Measurements from ENCODE around the gene ACSS1.

The ACSS1 gene

DNA sequence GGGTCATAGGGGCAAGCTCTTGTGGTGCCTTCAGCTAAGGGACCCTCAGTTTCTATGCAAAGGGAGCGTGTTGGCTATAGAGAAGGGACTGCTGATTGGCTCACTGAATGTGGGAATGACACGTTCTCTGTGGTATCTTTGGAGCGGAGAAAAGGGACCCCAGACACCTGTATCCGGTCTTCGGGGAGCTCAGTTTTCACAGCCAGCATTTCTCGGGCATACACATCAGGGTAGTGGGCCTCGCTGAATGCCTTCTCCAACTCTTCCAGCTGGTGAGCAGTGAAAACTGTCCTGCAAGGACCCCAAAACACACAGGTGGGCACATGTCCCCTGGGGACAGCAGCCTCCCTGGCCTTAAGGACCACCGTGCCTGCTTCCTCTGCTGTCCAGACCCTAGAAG lies 20.7 kb upstream of the ACSS1 start:
- DNase-seq (ENCODE audit: low read depth, low spot score) = no peak

DNA sequence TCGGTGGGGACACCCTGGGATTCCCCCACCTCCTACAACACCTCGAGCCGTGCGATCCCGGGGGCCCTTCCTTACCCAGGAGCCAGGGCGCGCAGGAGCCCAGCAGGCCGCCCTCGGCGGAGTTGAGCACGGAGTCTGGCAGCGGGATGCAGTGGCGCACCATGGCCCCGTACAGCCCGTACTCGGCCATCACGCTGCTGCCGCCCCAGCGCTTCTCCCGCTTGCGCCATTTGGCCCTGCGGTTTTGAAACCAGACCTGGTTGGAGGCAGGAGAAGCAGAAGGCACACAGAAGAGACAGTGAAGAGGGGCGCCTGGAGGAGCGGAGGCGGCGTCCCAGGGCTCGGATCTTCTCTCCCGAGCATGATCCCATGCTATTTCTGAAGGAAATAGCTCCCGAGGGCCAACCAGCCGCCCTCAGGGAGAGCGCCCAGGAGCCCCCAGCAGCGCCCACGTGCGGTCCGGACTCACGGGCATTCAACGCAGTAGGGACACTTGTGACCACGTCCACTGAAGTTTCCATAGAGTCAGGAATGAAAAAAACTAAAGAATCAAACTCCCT lies 19.8 kb upstream of the ACSS1 start:
- no peak for DNase-seq (ENCODE audit: low read depth, low spot score)

DNA sequence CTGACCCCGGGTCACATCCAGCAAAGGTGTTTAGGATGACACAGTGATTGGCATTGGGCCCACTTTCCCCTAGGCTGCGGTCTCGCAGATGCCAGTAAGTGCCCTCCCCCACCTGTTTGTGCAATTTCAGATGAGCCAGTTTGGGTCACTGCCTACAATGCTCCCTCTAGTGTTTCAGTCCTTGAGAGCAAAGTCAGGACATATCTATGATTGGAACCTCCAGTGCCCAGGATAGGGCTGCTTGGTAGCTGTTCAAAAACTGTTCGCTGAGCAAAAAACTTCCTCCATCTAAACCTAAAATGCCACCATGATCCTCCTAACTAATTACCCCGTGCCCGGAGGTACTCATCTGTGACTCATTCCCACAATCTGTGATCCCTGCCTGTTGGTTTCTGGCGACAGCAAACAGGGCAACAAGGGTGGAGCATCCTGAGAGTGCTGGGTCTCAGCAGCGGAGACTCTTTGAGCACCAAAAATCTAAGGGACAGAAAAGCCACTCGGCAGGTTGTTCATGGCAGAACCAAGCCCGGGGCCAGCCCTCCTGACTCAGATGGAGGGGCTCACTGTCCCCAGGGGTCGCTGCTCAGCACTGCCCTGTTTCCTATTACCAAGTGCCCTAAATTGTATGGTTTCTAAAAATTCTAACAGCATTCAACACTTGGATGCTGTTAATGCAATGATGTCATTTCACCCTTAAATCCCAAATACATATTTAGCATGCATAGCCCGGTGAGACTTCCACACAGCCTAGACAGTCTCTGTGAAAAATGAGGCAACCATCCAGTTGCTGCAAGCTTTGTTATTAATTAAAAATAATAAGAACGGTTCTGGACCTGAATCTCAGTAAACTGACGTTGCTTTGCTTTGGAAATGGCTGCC lies 19.0 kb upstream of the ACSS1 start:
- no peak for DNase-seq (ENCODE audit: low read depth, low spot score)

DNA sequence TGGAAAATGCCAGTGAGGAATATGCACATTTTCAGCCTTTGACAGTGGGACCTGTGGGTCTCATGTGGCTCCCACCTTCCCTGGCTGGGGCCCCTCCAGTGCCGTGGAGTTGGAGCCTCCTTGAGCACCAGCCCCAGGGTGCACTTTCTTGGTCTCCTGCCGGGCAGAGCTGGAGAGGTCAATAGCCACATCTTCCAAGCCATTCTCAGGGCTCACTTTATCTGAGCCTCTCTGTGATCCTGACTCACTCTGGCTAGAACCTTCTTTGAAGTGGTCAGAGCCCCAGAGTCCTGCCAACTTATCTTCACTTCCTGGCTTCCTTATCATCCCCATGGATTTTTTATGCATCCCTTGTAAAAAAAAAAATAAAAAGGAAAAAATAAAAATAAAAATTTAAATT lies 18.3 kb upstream of the ACSS1 start:
- DNase-seq (ENCODE audit: low read depth, low spot score) = no peak

DNA sequence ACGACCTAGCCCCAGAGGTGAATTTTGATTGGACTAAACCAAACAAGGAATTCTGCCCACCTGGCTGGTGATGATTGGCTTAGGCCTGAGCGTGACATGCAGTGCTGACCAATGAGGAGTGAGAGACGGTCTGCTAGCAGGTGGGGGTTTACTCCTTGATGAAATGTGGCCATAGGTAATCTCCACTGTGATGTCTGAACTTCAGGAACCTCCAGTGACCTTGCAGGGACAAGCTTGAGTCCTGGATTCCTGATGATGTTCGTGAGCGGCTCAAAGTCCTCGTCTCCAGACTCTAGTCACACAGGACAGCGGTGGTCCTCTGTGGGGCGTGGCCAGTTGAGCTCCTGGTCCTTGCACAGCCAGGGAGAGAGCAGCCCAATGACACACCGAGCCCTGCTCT lies 15.6 kb upstream of the ACSS1 start:
- DNase-seq (ENCODE audit: low read depth, low spot score) = no peak

DNA sequence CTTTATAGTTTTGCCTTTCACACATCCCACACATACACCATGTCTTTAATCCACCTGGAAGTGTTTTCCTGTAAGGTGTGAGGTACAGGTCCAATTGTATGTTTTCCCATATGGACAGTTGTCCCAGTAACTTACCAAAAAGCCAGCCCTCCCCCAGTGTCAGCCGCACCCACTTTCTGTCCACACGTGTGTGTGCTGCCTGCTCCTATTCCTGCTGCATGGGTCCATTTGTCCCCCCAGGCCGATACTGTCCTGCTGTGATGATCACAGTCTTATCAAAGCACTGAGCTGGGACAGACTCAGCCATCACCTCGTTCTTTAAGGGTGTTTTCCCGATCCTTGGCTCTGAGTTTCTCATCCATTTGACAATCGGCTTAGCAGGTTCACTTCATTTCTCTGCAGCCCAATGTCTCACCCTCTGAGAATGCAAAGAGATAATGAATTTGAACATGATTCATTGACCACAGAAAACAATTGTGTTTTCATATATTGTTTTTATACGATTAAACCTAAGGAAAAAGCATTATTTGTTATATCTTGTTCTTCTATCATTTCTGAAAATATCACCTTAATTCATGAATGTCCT lies 14.4 kb upstream of the ACSS1 start:
- DNase-seq (ENCODE audit: low read depth, low spot score) = no peak

DNA sequence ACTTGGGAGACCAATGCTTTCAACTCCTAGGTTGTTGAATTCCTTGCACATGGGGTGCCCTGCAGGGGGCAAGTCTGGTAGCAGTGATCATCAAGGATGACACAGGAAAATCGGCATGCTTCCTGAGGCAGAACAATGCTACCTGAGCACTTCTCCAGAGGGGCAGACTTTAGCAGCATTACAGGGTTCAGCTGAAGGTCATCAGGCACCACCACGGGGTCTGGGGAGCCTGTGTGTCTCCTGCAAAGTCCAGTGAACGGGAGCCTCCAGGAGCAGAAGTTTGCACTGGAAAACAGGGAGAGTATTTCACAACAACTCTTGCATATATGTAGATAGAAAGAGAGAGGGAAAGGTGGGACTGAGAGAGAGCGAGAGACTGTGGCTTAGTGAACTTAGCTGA lies 13.8 kb upstream of the ACSS1 start:
- DNase-seq (ENCODE audit: low read depth, low spot score) = no peak

DNA sequence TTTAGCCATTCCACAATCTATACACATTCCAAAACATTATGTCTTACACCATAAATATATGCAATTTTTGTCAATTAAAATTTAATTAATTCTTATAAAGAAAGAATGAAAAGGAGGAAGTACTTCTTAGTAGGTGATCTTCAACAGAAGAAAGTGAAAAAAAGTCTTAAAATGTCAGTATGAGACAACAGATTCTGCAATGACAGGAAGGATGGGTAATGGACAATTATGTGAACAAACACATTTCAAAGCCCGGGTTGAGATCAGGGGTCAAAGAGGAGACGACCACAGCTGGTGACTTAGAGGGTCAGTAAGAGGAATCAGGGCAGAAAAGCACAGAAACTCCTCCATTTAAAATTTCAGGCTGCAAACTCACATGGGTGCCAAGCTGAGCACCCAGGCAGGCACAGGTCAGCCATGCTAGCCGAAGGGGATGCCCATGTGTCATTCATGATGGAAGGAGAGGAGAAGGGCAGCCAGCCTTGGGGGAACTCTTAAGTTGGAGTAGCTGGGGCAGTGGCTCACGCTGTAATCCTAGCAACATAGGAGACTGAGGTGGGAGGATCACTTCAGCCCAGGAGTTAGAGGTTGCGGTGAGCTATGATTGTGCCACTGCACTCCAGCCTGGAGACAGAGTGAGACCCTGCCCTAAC lies 13.0 kb upstream of the ACSS1 start:
- DNase-seq (ENCODE audit: low read depth, low spot score) = no peak

DNA sequence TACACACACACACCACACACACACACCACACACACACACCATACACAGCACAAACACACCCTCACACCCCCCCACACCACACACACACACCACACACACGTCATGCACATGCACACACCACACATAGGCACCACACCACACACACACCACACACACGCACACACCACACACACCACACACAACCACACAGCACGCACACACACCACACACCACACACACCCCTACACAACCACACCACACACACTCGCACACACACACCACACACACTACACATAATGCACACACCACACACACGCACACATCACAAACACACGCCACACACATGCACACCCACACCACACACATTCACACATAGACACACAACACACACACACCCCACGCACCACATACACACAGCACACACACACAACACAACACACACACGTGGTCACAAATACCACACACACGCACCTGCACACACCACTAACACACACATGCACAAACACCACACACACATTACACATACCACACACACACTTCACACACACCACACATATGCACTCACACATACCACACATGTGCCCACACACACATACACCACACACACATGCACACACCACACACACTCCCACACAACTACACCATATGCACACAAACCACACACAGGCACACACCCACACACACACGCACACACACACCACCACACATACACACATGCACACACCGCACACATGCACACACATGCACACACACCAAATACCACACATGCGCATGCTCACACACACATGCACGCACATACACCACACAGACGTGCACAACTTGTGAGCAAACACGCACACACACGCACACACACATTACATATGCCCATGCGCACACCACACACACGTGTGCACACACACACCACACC lies 9.4 kb upstream of the ACSS1 start:
- DNase-seq (ENCODE audit: low read depth, low spot score) = no peak

DNA sequence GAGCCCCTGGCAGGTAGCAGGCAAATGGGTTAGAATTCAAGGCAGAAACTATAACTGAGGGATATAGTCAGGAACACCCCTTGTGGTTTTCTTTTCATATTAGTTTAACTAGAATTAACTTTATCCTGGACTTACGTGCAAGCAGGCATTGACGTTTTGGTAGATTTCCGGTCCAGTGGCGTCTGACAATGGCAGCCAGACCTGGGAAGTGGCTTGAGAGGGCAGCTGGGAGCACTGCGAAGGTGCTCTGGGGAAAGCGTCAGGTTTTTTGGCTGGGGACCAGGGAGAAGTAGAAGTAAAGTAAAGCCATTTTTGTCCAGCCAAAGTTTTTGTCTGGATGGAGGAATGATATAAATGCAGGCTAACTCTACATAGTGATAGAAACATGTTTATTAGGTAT lies 8.4 kb upstream of the ACSS1 start:
- DNase-seq (ENCODE audit: low read depth, low spot score) = no peak

DNA sequence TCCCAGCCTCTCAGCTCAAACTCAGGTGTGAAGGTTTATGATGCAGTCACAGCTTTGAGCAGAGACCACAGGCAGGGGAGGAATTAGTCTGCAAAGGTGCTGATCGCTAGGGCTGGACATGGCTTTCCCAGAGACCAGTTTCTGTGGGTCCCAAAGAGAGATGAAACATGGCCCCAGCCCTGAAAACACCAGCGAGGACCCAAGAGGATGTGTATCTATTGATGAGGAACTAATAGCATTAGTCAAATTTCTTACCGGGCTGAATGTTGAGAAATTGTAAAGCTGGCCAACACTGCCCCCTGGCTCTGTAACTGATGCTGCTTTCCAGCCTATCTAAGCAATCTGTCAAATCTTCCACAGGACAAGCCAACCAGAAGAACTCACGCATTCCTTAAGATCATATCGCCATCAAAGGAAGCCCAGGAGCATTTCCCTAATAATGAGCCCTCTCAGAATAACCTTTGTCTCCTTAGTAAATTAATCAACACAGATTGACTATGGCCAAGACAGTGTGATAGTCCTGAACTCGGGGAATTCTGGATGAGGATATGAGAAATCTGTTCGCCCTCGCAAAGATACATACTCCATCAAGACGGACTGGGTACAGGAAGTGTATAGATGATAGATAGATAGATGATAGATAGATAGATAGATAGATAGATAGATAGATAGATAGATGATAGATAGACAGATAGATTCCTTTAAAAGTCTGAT lies 7.8 kb upstream of the ACSS1 start:
- peak; percentile 34 for DNase-seq (ENCODE audit: low read depth, low spot score)

DNA sequence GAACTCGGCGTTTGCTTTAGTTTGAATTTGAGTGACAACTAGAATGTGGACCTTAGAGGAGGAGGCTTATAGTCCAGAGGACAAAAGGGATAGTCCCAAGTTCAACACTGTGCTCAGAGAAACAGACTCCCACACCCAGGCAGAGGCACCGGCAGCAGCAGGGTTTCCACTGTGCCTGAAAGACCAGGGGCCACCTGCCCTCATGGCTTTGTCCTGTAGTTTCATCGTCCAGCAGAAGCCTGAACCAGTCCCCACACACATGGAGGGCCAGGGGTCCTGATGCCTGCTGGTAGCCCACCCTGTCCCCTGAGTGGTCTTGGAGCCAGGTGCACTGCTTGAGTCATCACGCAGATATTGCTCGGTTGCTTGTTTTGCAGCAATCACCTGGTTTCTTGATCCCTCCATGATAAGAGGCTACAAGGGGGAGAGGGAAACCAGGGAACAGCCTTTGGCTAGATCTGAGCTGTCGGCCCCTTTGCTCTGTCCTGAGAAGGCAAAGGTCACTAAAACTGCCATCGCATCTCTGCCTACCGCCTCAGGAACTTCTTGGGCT lies 7.2 kb upstream of the ACSS1 start:
- no peak for DNase-seq (ENCODE audit: low read depth, low spot score)

DNA sequence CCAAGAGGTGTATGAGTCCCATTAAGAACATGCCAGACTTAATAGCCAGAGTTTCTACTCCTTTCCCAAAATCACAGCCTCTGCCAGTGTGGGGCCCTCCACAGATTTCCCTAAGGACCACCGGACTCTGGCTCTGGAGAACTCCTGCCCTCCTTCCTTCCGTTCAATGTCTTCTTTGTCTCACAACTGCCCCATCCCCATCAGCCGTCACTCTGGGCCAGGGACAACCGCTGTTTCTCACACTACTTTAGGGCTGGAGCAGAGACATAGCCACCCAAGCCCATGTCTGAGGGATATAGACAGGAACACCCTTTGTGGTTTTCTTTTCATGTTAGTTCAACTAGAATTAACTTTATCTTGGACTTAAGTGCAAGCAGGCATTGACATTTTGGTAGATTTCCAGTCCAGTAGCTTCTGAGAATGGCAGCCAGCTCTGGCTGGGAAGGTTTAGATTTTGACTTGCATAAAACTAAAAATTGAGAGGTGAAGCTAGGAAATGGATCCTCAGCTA lies 6.7 kb upstream of the ACSS1 start:
- no peak for DNase-seq (ENCODE audit: low read depth, low spot score)

DNA sequence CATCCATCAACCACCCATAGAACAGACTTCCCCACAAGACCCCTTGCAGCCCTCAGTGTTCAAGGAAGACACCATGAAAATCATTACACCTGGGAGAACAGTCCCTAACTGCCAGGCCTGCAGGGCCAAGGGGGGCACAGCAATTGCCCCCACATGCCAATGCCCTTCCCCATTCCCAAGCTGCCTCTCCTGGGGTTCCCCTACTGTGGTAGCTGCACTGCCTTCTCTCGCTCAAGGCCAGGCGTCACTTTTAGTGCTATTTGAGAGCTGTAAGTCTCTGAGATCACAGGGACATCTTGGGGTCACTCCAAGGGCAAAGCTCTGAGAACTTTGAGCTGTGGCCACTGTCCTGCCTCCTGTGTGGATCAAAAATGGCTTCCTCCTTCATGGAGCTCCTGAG lies 6.0 kb upstream of the ACSS1 start:
- DNase-seq (ENCODE audit: low read depth, low spot score) = no peak

DNA sequence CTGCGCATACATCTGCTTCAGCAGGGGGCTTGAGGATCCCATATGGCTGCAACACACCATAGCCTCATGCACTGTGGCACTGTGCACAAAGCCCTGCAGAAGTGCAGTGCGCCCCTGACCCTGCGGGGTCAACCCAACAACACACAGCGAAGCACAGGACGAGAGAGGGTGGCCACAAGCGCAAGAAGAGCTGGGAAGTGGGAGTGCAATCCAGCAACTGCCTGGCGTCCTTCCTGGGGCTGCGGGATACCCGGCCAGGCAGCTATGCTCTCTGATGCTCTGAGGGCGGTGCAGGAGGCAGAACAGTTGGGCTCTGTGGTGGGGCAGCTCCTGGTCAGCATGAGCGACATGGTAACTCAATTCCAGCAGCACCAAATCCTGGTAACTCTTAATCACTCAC lies 5.6 kb upstream of the ACSS1 start:
- DNase-seq (ENCODE audit: low read depth, low spot score) = no peak

DNA sequence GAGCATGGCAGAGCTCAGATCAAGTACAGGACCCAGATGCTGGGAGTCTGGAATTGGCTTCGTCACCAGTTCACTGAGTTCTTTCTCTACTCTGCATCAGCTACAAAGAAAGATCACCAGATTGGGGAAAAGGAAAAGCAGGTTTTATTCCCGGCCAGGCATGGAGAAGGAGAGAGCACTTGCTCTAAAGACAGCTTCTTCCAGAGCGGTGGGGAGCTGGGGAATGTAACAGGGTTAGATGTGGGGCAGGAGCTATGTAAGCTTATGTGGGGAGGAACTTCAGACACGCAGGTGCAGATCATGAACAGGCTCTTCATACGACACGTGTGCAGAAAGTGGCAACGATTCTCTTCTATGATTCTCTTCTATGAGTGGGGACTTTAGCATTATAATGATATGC lies 4.9 kb upstream of the ACSS1 start:
- no peak for DNase-seq (ENCODE audit: low read depth, low spot score)

DNA sequence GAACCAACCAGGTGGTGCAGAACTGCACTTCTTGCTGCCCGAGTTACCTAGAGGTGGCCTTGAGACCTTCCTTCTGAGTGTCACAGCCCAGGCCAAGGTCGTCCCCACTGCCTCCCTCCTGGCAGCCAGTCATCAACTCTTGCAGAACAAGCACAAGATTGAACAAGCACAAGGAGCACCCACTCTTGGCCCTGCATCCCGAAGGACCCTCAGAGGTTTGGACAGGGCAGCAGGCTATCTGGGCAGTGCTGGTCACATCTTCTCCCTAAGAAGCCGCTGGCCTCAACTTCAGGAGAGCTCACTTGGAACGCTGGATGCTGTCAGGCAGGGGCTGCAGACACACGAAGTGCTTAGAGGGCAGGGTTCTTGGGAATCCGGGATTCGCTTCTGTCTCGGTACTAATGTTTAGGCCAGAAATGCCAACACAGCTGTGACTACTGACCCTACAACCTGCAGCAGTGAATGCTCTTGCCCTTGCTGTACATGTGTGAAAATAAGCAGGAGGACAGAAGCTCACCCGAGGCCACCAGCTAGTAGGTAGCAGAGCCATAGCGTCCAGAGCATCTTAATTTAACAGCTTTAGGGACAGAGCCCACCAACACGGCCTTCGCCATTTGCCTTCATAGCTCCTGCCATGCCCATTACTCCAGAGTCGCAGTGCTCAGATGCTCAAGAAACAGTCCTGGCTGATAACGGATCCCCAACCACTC lies 4.0 kb upstream of the ACSS1 start:
- DNase-seq (ENCODE audit: low read depth, low spot score) = no peak

DNA sequence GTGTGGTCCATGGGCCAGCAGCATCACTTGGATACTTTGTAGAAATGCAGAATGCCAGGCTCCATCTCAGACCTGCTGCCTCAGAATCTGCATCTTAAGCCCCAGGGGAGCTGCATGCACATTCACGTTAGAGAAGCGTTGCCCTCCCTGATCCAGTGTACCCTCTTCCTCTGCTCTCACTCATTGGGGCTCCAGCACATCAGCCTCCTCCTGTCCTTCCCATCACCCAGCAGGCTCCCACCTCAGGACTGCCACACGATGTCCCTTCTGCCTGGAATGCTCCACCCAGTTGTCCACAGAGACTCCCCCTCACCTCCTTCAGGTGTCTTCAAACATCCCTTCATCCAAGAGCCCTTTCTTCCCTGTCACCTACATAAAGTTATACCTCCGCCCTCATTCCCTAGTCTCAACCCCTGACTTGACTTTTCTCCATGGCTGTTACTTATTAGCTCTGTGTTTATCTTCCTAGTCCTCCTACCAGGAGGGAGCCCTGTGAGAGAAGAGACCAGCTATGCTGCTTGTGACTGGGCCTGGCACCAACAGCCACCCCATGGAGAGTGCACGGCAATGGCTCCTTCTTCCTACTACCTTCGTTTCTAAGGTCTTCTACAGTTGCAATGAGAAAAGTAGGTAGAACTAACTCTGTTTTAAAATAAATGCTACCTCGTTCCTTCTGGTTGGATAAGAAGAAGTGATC lies 3.3 kb upstream of the ACSS1 start:
- no peak for DNase-seq (ENCODE audit: low read depth, low spot score)

DNA sequence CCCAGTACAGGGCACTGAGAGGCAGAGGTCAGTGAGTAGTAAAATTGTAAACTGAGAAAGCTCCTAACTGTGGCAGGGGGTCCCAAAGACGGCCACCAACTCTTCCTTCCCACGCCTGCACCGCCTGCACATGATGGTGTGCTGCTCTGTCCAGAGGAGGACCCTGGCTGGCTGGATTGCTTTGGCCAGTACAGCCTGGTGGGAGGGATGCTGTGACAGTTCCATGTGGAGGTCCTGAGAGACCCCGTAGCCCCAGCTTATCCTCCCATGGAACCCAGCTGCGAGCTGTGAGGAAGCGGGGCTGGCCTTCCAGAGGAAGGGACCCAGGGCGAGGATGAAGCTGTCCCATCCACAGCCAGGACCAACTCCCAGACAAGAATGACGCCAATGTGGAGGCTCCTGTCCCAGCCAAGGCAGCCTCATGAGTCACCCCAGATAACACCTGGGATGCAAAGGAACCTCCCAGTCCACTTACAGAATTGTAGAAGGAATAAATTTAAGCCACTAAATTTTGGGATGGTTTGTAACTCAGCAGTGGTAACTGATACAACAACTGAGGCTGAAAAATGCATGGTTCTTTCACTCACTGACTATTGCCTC lies 2.0 kb upstream of the ACSS1 start:
- DNase-seq (ENCODE audit: low read depth, low spot score) = no peak

Data from activated naive CD8-positive, alpha-beta T cell treated with anti-CD3 and anti-CD28 coated beads, Interleukin-2, amount 50 U/mL, for 16 hours (primary cell).